SK-N-DZ (cell line): ENCODE data around the gene PRICKLE4.
"Not testable (repeated sequence)": the region's sequence is repeated elsewhere in the genome, so short reads cannot be mapped to it uniquely, and the experiment has no call there.

ENCODE experiments used
- DNase-seq: peaks from one replicate; pipeline ENCODE4 v3.0.0-alpha.2; 2015; ENCODE audit warnings: low spot score

Gene PRICKLE4

DNA sequence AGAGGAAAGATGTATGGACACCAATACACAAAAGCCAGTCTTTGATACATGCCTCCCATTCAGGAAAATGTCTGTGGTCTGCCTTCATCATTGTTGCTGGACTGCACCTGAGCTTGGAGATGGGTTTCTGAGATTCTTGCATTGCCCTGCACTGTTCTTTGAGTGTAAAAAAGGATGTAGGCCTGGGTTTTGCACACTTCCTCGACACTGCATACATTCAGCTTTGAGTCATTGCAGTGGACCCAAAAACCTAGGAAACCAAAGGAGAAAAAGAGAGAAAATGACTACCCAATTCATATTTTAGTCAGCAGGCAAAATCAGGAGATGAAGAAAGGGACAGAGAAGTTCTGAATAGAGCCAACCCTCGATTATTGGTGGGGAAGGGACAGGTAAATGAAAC, 15.9 kb downstream of the PRICKLE4 start:
- no peak for DNase-seq

DNA sequence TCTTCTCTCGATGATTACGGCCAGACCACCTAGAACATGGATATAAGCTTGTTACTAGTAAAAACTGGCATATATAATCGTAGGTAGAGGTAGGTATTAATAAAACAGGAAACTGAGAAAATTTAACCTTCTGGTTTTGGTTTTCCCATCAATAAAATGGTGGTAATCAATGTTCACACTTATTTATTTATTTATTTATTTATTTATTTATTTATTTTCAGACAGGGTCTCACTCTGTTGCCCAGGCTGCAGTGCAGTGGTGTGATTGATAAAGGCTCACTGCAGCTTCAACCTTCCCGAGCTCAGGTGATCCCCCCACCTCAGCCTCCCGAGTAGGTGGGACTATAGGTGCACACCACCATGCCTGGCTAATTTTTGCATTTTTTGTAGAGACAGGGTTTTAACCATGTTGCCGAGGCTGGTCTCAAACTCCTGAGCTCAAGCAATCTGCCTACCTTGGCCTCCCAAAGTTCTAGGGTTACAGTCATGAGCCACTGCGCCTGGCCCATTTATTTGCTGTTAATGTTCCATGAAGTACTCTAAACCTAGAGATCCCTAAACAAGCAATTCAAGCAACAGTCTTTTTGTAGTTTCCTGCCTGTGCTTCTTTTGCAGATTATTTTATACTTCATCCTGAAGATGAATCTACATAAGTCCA, 18.4 kb downstream of the PRICKLE4 start:
- no peak for DNase-seq

DNA sequence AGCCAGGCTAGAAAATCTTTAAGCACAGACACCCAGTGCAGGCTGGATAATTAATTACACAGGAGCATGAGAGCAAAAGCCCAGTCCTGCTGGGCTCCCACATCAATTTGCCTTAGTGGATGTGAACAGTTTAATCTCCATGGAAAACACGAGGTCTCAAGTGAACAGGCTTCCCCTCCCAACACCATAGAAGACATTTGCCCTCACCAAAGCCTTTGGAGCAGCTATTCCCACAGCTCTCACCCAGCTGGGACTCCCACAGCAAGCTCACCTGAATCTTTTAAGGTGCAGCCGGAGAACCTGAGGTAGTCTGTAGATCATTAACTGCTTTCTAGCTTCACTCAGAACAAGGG, 19.0 kb downstream of the PRICKLE4 start:
- no peak for DNase-seq

DNA sequence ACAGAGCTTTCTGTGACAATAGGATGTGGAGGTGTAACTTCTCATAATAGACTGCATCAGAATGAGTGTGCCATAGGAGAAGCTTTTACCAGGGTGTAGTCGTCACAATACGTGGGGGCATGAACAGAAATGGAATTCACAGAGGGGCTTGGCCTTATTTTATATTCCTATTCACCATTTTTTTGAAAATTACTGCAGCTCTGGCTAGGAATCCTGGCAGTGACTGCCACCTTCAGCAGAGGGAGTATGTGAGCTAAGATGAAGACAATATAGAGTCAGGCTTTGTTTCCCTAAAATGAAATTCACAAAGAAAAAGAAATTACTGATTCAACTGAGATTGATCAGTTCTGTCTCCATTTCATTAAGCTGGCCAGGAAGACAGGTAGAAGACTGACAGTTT, 20.8 kb downstream of the PRICKLE4 start:
- no peak for DNase-seq

DNA sequence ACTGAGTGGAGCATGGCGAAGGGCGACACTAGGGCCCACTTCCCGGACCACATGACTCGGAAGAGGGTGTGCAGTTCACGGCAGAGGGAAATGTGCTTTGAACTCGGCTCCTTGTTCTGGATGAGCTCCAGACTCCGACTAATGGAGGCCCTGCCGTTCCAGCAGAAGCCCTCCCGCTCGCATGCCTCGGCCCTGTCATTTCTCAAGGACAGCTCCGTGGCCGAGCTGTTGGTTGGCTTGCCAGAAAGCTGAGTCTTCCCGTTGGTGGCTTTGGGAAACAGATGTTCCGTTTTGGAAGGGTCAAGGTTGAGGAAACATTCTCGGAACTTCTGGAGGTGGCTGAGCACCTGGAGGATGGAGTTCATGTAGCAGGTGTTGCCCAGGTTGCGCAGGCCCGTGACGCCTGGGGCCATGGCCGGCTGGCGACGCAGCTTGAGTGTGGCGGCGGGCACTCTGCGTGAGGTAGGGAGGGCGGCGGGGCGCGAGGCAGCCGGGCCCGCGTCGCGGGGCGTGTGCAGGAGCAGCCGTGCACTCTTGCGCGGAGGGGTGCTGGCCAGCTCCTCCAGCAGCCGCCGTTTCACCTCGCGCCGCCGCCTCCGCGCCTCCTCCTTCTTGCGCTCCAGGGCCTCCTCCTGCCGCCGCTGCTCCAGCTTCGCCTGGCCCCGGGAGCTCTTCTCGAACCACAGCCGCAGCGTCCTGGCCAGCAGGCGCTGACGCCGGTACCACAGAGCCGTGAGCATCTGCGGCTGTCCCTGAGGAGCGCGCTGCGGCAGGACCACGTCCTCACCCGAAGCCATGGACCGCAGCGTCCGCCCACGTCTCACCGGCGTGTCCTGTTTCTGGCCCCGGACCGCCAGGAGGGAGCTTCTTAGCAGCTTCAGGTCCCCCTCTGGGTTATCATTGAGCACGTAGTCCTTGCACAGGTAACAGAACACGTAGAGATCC, 25.5 kb downstream of the PRICKLE4 start:
- no peak for DNase-seq

DNA sequence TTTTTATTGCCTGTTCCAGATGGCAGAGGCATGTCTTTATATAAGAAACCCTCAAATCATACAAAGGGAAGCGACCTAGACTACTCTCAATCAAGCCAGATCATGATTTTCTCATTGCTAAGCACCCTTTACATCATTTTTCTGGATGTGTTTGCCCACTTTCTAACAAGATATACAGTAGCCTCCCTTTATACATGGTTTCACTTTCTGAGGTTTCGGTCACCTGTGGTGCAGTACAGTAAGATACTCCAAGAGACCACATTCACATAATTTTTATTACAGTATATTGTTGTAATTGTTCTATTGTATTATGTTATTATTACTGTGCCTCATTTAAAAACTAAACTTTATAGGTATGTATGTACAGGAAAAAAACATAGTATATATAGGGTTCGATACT, 30.5 kb downstream of the PRICKLE4 start:
- no peak for DNase-seq

DNA sequence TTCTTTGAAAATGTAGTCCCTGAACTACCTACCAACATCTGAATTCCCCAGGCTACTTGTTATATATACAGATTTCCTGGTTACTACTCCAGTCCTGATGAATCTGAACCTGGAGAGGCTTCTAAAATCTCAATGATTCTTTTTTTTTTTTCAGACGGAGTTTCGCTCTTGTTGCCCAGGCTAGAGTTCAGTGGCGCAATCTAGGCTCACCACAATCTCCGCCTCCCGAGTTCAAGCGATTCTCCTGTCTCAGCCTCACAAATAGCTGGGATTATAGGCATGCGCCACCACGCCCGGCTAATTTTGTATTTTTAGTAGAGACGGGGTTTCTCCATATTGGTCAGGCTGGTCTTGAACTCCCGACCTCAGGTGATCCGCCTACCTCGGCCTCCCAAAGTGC, 31.4 kb downstream of the PRICKLE4 start:
- not testable (repeated sequence) for DNase-seq

DNA sequence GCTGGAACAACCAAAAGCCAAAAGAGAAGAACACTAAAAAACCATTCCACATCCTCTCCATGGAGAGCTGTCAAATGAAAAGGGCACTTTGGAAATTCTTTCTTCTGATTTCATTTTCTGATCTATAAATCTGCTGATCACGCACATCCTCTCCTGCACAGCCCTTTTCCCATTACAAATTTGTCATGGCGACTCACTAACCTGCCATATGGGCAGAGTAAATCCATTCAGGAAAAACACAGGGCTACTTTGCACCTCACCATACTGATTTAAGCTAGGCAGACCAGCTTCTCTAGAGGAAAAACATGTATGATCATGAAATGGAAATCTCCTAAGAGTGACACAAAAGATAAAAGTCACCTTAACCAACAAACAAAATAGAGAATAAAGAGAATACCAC, 32.9 kb downstream of the PRICKLE4 start:
- no peak for DNase-seq

DNA sequence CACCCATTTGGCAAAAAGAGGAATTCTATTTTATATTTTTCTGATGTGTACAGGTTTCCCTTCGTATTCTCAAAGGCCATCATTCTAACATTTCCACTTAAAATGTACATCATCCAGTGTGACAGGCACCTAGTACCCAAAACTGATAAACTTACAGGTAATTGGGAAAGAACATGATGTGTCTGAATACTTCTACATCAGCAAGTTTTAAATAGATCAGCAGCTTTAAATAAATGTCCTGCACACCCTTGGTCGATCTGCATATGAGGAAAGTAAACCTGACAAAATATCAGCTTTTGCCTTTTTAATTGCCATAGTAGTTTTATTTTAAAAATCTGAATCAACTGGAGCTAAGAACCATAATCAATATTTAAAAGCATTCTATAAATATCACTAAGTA, 33.4 kb downstream of the PRICKLE4 start:
- no peak for DNase-seq

DNA sequence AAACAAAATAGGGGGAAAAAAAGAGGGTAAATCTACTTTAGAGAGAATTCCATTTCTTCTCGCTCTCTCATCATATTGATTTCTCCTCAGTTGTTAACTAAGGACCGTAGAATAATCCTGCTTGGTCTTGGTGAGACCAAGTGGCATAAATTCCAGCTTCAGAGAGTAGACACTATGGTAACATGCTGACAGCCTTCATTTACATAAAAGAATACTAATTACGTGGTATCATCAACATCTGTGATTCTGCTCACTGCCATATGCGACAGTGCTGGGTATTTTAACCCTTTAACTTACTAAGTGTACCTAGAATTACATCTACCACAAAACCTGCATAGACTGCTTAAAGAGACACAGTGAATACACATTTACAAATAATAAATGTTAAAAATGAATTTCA, 34.0 kb downstream of the PRICKLE4 start:
- no peak for DNase-seq

DNA sequence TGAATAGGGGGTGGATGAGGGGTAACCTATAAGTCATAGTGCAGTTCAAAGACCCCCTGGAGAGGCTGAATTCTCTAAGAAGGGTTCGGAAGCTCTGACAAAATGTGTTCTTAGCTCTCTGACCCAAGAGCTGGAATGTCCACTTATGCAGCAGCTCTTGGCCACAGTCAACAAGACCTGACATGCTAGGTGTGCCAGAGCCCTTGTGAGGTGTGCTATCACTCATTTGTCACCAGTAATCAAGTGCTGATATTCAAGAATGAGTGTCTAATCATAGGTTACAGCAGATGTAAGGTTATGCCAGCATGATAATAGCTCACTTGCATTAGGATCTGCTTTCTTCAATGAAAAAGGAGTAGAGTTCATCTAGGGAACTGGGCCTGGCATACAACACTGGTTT, 35.0 kb downstream of the PRICKLE4 start:
- DNase-seq, result no peak

DNA sequence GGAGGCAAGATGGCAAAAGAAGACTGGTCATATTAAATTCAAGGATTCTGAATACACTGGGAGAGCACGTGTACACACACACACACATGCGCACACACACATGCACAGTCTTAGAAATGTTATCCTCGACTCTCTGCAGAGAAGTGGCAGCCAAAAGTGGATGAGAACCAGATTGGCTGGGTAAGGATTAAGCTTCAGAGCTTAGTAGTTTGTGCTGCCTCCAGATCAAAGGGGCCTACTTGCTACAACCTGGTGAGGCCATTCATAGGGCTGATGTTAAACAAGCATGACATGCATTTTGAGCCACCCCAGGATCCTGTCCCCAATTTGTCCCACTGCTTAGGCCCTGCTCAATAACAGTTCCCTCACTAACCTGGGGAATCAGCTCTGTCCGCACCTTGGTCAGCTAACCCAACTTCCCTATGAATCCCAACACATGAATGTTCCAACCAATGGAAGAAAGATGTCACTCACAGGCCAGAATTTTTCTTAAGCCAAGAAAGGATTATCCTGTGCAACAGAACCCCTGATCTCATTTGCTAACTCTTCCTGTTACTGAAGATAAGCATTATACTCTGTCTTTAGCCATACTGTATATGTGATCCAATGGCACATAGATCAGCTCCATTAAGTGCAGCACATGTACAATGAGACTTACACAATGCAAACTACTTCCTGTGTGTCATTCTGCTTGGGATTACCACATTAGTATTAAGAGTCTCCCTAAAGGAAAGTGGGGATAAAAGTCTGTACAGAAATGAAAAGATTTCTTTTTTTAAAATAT, 37.9 kb downstream of the PRICKLE4 start:
- no peak for DNase-seq

DNA sequence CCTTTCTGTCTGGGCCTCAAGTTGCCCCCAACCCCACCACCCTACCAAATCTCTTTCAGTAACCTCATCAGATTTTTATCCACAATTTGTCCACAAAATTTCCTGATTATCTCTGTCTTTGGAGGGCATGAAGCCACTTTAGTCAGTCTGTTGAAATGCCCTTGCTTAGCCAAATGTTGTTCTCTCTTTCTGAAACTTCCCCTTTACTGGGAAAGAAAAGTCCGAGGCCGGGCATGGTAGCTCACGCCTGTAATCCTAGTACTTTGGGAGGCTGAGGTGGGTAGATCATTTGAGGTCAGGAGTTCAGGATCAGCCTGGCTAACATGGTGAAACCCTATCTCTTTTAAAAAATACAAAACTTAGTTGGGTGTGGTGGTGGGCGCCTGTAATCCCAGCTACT, 40.7 kb downstream of the PRICKLE4 start:
- DNase-seq, result no peak

DNA sequence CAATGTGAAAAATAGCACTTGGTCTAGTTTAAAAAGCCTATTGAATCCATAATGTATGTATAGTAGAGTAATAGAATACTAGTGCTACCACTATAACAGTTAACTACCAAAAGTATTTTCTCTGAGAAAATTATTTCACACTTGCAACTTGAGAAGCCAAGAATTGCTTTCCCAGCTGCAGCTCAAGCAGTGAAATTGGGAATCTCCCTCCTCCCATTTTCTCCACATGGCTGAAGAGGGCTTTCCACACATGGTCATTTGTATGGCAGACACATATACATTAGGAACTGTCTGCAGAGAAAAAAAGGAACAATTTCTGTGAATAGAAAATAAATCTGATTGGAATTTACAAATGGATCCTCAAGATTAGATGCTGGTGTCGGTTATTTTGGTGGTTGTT, 41.4 kb downstream of the PRICKLE4 start:
- no peak for DNase-seq

DNA sequence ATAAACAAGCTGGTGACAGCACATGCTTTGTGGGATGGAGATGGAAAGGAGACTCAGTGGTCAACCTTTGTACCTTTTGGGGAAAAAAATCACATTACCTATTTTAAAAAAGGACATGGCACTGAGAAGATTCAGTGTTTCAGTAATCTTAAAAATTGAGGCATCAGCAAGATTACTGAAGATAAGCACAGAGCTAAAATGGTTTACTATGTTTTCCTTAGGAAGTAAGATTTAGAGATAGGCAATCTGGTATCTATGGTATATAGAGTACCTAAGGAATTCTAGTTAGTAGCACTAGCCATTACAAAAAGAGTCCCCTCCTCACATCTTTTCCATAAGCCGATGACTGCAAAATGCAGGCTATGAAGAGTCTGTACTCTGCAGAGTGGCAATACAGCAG, 42.6 kb downstream of the PRICKLE4 start:
- DNase-seq, result no peak

DNA sequence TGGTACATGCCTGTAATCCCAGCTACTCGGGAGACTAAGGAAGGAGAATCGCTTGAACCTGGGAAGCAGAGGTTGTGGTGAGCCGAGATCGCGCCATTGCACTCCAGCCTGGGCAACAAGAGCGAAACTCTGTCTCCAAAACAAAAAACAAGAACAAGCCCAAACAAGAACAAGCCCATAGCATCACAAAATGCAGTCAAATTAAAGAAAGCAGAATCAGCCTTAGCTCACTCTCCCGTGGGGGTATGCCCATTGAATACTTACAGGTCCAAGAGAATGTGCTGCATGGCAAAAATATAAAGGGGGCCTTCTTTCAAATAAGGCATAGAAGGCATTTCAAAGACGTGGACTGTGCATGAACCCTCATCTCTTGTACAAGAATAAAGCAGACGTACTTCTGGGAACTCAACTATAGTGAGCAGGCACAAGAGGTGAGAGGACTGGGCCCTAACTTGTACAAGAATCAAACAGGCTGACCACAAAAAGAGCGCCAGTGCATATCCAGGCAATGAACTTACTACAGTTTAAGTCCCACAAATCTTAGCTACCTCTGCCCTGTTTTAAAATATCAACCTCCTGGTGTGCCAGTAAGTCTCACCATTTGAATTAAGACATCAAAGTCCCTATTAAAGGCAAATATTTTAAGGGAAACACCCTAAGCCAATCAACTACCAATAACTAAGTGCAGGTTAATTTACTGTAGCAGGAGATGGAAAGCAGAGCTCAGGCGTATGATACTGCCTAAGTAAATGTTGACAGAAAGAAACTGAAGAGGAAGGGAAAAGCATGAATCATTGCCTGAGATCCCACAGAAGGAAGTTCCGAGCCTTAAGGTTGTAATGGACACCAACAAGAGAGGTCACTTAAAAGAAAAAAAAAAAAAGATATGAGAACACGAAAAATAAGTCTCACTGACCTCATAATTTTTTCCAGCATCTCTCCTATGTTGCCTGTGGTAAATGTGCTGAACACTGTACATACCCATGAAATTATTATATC, 44.3 kb downstream of the PRICKLE4 start:
- no peak for DNase-seq

DNA sequence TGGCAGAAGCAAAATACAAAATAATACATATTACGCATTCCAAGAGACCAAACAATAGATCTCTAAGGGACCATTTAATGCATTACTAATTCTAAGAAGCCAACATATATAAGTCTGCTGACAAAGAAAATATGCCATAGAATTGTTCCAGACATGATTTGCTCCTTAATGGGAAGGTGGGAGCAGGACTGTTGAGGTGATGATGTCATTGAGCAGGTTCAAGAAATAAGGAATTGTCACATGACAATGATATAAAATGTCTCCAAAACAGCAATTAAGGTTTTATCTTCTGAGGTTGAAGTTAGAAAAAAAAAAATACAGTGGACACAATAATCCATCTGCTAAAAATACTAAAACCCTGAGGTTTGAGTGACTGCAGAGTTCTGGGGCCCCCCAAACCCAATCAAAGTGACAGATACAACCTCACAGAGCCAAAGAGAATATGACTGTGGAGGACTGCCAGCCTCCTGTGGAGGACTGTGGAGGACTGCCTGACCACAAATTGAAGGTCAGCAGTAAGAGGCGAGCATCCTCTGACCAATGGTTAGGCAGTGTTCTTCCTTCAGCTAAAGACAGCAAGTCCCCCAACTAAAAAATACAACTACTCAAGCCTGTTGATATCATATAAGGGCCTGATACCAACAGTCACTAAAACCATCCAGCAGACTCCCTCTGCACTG, 45.9 kb downstream of the PRICKLE4 start:
- DNase-seq, result no peak

DNA sequence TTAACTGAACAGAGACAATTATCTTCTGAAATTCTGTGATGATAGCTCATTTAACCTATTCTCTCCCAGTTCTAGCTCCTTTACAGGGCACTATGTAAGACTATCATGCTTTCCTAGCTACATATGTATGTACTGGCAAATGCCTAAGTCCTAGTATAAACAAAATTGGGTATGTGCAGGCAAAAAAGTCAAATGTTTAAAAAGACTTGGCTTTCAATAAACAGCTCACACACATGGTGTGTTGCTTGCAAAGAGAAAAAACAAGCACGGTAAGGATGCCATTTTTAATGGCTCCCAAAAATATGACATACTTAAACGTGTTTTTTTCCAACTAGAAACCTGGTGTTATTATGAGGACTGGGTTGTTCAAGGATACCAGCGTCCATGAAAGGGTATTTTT, 51.7 kb downstream of the PRICKLE4 start:
- DNase-seq, result no peak

DNA sequence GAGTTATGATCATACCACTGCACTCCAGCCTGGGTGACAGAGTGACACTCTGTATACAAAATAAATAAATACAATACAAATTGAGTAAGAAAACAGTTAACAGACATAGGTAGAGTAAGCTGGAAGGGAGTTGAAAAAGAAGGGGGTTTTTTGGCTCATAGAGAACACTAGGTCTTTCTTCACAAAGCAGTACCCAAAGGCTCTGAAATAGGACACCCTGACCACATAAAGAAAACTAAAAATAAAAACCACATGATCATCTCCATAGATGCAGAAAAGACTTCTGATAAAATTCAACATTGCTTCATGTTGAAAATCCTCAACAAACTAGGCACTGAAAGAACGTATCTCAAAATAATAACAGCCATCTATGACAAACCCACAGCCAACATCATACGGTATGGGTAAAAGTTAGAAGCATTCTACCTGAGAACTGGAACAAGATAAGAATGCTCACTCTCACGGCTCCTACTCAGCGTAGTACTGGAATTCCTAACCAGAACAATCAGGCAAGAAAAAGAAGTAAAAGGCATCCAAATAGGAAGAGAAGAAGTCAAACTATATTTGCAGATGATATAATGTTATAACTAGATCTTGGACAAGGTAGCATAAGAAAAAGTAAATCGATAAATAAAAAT, 55.6 kb downstream of the PRICKLE4 start:
- no peak for DNase-seq

DNA sequence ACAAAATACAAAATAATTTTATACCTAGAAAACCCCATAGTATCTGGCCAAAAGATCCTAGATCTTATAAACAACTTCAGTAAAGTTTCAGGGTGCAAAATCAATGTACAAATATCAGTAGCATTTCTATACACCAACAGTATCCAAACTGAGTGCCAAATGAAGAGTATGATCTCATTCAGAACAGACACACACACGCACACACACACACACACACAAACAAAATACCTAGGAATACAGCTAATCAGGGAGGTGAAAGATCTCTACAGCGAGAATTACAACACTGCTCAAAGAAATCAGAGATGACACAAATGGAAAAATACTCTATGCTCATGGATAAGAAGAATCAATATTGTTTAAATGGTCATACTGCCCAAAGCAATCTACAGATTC, 56.1 kb downstream of the PRICKLE4 start:
- no peak for DNase-seq
